ENCODE measurements around the gene DACH1.
A peak's percentile ranks its signal among the peaks of the same experiment; 100 is the strongest.

The DACH1 gene

GRCh38 chr13:71477735-71478134 lies 389.3 kb downstream of the DACH1 start:
- peak in 1 of 2 donors; percentile 8 for DNase-seq

- DNase-seq: no peak
Observed at GRCh38 chr13:71474936-71475335, 392.1 kb downstream of the DACH1 start.

GRCh38 chr13:71469626-71470025 lies 397.4 kb downstream of the DACH1 start:
- DNase-seq: no peak

- no peak for DNase-seq
Observed at GRCh38 chr13:71464686-71465085, 402.3 kb downstream of the DACH1 start.

- DNase-seq: no peak
Observed at GRCh38 chr13:71461892-71462291, 405.1 kb downstream of the DACH1 start.

- DNase-seq: no peak
Observed at GRCh38 chr13:71460211-71460610, 406.8 kb downstream of the DACH1 start.

- DNase-seq: no peak
Observed at GRCh38 chr13:71459708-71460107, 407.3 kb downstream of the DACH1 start.

GRCh38 chr13:71457645-71458044 lies 409.4 kb downstream of the DACH1 start:
- DNase-seq: no peak

- DNase-seq: no peak
Observed at GRCh38 chr13:71456136-71456535, 410.9 kb downstream of the DACH1 start.

GRCh38 chr13:71454509-71454908 lies 412.5 kb downstream of the DACH1 start:
- DNase-seq: no peak

- no peak for DNase-seq
Observed at GRCh38 chr13:71448080-71448630, 418.8 kb downstream of the DACH1 start.

- DNase-seq: no peak
Observed at GRCh38 chr13:71437704-71438103, 429.3 kb downstream of the DACH1 start.

GRCh38 chr13:71430681-71431080 lies 436.3 kb downstream of the DACH1 start:
- DNase-seq: no peak

- no peak for DNase-seq
Observed at GRCh38 chr13:71417205-71417604, 449.8 kb downstream of the DACH1 start.

GRCh38 chr13:71412231-71412630 lies 454.8 kb downstream of the DACH1 start:
- DNase-seq: no peak

- no peak for DNase-seq
Observed at GRCh38 chr13:71408416-71408815, 458.6 kb downstream of the DACH1 start.

GRCh38 chr13:71399631-71400215 lies 467.3 kb downstream of the DACH1 start:
- no peak for DNase-seq

GRCh38 chr13:71396149-71396548 lies 470.9 kb downstream of the DACH1 start:
- DNase-seq: no peak

- no peak for DNase-seq
Observed at GRCh38 chr13:71395053-71395452, 472.0 kb downstream of the DACH1 start.

- DNase-seq: no peak
Observed at GRCh38 chr13:71394176-71394575, 472.8 kb downstream of the DACH1 start.
